Ascending aorta (tissue), 2 donors: ENCODE measurements around the gene NEBL. TPM values are rescaled to one million over a fixed set of nuclear protein-coding genes. Genes with fewer than 3 reads are reported as not detected.

Source experiments
- DNase-seq, 2 donors: peaks; one replicate each; pipeline ENCODE4 v3.0.0-alpha.2; 2019; ENCODE audit warnings: low spot score in 2 of 2
- H3K27ac ChIP-seq, 2 donors: fragments of 200-600 bp; sonication (generic); one replicate each; pipeline ENCODE4 v1.5.1; 2016 to 2017; ENCODE audit warnings: mild to moderate bottlenecking in 1 of 2
- H3K27me3 ChIP-seq: fragments of 200-600 bp; sonication (generic); one replicate; pipeline ENCODE4 v1.5.1; 2017
- H3K36me3 ChIP-seq, 2 donors: fragments of 200-600 bp; sonication (generic); one replicate each; pipeline ENCODE4 v1.5.1; 2016
- H3K4me1 ChIP-seq, 2 donors: fragments of 200-600 bp; sonication (generic); one replicate each; pipeline ENCODE4 v1.5.1; 2016 to 2017; ENCODE audit warnings: mild to moderate bottlenecking in 1 of 2
- H3K4me3 ChIP-seq, 2 donors: fragments of 200-600 bp; sonication (generic); one replicate each; pipeline ENCODE4 v1.5.1; 2016 to 2017; ENCODE audit warnings: mild to moderate bottlenecking in 1 of 2
- H3K9me3 ChIP-seq, 2 donors: fragments of 200-600 bp; sonication (generic); one replicate each; pipeline ENCODE4 v1.5.1; 2016
- intact Hi-C: fragments of 100-400 bp; cut with DNase I; formaldehyde crosslinking; loops from one replicate; pipeline ENCODE4 v1.15.1; 2023
- total RNA-seq: library from RNA; depleted of rRNA; stranded (reverse); fragments of >200 nt; gene quantifications from one replicate; pipeline ENCODE4 v1.1.0, GENCODE V29; 2016
- TF ChIP-seq, protein P1 (sequence below), 3 experiments: fragments of 200-600 bp in 2 of 3; fragments of 450-650 bp in 1 of 3; sonication (generic) in 2 of 3; IDR thresholded peaks; one replicate each; pipeline ENCODE4 v1.5.1; 2016 to 2019; ENCODE audit warnings: antibody characterized with exemption in 3 of 3, mild to moderate bottlenecking in 1 of 3, moderate library complexity in 1 of 3

The NEBL gene
- total RNA-seq, 1 donor from 2014 or later: 0.21 TPM

- TF ChIP-seq, protein P1, sequence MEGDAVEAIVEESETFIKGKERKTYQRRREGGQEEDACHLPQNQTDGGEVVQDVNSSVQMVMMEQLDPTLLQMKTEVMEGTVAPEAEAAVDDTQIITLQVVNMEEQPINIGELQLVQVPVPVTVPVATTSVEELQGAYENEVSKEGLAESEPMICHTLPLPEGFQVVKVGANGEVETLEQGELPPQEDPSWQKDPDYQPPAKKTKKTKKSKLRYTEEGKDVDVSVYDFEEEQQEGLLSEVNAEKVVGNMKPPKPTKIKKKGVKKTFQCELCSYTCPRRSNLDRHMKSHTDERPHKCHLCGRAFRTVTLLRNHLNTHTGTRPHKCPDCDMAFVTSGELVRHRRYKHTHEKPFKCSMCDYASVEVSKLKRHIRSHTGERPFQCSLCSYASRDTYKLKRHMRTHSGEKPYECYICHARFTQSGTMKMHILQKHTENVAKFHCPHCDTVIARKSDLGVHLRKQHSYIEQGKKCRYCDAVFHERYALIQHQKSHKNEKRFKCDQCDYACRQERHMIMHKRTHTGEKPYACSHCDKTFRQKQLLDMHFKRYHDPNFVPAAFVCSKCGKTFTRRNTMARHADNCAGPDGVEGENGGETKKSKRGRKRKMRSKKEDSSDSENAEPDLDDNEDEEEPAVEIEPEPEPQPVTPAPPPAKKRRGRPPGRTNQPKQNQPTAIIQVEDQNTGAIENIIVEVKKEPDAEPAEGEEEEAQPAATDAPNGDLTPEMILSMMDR (IDR thresholded peaks at IDR 0.05): no peak
- H3K27ac ChIP-seq: no peak overlapping the region
- intact Hi-C loops: no loop called here
- no peak for DNase-seq
- H3K36me3 ChIP-seq: no peaks in the 10 kb centered on the region
- peaks cover 5 to 8% of the 10 kb centered on the region in 2 donors for H3K9me3 ChIP-seq
- H3K27me3 ChIP-seq: no peaks in the 10 kb centered on the region
- no peaks in the 10 kb centered on the region for H3K4me1 ChIP-seq
- H3K4me3 ChIP-seq: no peak overlapping the region
These were observed 62.3 kb downstream of the NEBL start for GRCh38 chr10:20834825-20835224.

GRCh38 chr10:20822825-20823224 lies 74.3 kb downstream of the NEBL start:
- DNase-seq: no peak
- intact Hi-C loops: no loop called here
- Histone ChIP-seq H3K4me1 (no peaks in the 10 kb centered on the region), H3K4me3 (no peak overlapping the region), H3K27ac (no peak overlapping the region), H3K36me3 (no peaks in the 10 kb centered on the region), H3K9me3 (no peaks in the 10 kb centered on the region), H3K27me3 (no peaks in the 10 kb centered on the region)
- TF ChIP-seq, protein P1 (IDR thresholded peaks at IDR 0.05): no peak

GRCh38 chr10:20817646-20818045 lies 79.5 kb downstream of the NEBL start:
- TF ChIP-seq, protein P1 (IDR thresholded peaks at IDR 0.05): no peak
- intact Hi-C loops: no loop called here
- no peak for DNase-seq
- H3K27ac ChIP-seq: no peak overlapping the region
- no peak overlapping the region for H3K4me3 ChIP-seq
- no peaks in the 10 kb centered on the region for H3K36me3 ChIP-seq
- H3K27me3 ChIP-seq: no peaks in the 10 kb centered on the region
- no peaks in the 10 kb centered on the region for H3K4me1 ChIP-seq
- no peaks in the 10 kb centered on the region for H3K9me3 ChIP-seq

GRCh38 chr10:20817116-20817515 lies 80.0 kb downstream of the NEBL start:
- intact Hi-C loops: no loop called here
- no peaks in the 10 kb centered on the region for H3K4me1 ChIP-seq
- H3K4me3 ChIP-seq: no peak overlapping the region
- H3K27me3 ChIP-seq: no peaks in the 10 kb centered on the region
- TF ChIP-seq, protein P1 (IDR thresholded peaks at IDR 0.05): no peak
- H3K27ac ChIP-seq: no peak overlapping the region
- DNase-seq: no peak
- no peaks in the 10 kb centered on the region for H3K9me3 ChIP-seq
- H3K36me3 ChIP-seq: no peaks in the 10 kb centered on the region

- H3K9me3 ChIP-seq: no peaks in the 10 kb centered on the region
- no peaks in the 10 kb centered on the region for H3K4me1 ChIP-seq
- H3K27ac ChIP-seq: no peak overlapping the region
- TF ChIP-seq, protein P1 (IDR thresholded peaks at IDR 0.05): no peak
- intact Hi-C loops: no loop called here
- no peaks in the 10 kb centered on the region for H3K36me3 ChIP-seq
- H3K27me3 ChIP-seq: no peaks in the 10 kb centered on the region
- no peak overlapping the region for H3K4me3 ChIP-seq
- no peak for DNase-seq
These were observed 83.0 kb downstream of the NEBL start for GRCh38 chr10:20814116-20814515.

DNA sequence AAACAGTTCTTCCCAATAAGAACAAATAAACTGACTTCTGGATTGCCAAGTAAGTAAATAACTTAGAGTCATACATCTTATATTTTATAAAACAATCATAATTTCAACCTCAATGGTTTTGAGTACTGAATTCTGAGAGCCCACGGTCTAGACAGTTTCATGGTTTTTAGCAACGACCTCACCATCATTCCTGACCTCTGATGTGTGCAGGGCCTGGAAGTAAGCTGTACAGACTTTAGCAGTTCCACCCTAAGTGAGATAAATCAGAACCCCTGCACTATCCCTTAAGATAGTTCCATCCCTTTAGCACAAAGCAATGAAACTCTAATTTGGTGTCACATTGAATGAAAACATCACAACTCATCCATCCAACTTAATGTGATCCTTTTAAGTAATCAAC lies 86.0 kb downstream of the NEBL start:
- TF ChIP-seq, protein P1 (IDR thresholded peaks at IDR 0.05): no peak
- no peaks in the 10 kb centered on the region for H3K4me1 ChIP-seq
- H3K27me3 ChIP-seq: no peaks in the 10 kb centered on the region
- intact Hi-C loops: no loop called here
- no peak overlapping the region for H3K27ac ChIP-seq
- no peak overlapping the region for H3K4me3 ChIP-seq
- no peak for DNase-seq
- H3K36me3 ChIP-seq: no peaks in the 10 kb centered on the region
- H3K9me3 ChIP-seq: no peaks in the 10 kb centered on the region
